K562 (cell line): ENCODE results near the gene KNL1. TPM values are rescaled to one million over a fixed set of nuclear protein-coding genes. Genes with fewer than 3 reads are reported as not detected.
A peak's percentile ranks its signal among the peaks of the same experiment; 100 is the strongest.

ENCODE experiments used
- ARID4B ChIP-seq: sonication (generic); formaldehyde crosslinking; IDR thresholded peaks from 2 replicates; pipeline ENCODE4 v1.8.0; 2022; ENCODE audit warnings: mild to moderate bottlenecking, missing genetic modification reagents
- DACH1 ChIP-seq: fragments of 450-650 bp; IDR thresholded peaks from 2 replicates; pipeline ENCODE4 v1.6.1; 2018; ENCODE audit not compliant: partially characterized antibody
- E2F4 ChIP-seq: sonication (generic); formaldehyde crosslinking; IDR thresholded peaks from 2 replicates; pipeline ENCODE4 v1.8.0; 2022; ENCODE audit warnings: mild to moderate bottlenecking, low read depth, missing genetic modification reagents
- ESRRB ChIP-seq: fragments of 250-450 bp; sonication (Bioruptor Pico); IDR thresholded peaks from 2 replicates; pipeline ENCODE4 v1.5.0; 2020; ENCODE audit warnings: mild to moderate bottlenecking, moderate library complexity, borderline replicate concordance
- ETV6 ChIP-seq, 3 experiments: fragments of 150-350 bp in 1 of 3; sonication (generic) in 1 of 3; formaldehyde crosslinking in 1 of 3; IDR thresholded peaks; 2 replicates each; pipeline versions ENCODE4 v1.6.1 to v1.8.0; 2014 to 2022; ENCODE audit warnings: borderline replicate concordance in 2 of 3, low read depth in 2 of 3, antibody characterized with exemption in 1 of 3, low read length in 1 of 3, mild to moderate bottlenecking in 1 of 3, missing genetic modification reagents in 1 of 3
- FUS ChIP-seq: fragments of 200-400 bp; formaldehyde crosslinking; optimal IDR thresholded peaks from 2 replicates; pipeline ENCODE3; 2017; ENCODE audit warnings: low read depth, low read length
- GTF2E2 ChIP-seq: fragments of 200-800 bp; sonication (Bioruptor generic); IDR thresholded peaks from 2 replicates; pipeline ENCODE4 v1.6.1; 2016; ENCODE audit warnings: missing genetic modification characterization, missing compliant biosample characterization
- LARP7 ChIP-seq: fragments of 450-650 bp; IDR thresholded peaks from 2 replicates; pipeline ENCODE4 v1.6.1; 2016
- NRF1 ChIP-seq, 2 experiments: fragments of 450-650 bp; IDR thresholded peaks in 1 of 2; conservative IDR thresholded peaks in 1 of 2; 2 replicates each; pipeline ENCODE4 v1.6.1; 2014; ENCODE audit warnings: mild to moderate bottlenecking in 2 of 2
- RBM39 ChIP-seq: fragments of 200-400 bp; formaldehyde crosslinking; optimal IDR thresholded peaks from 2 replicates; pipeline ENCODE3; 2018; ENCODE audit warnings: low read depth, low read length
- SOX6 ChIP-seq: fragments of 450-650 bp; IDR thresholded peaks from 2 replicates; pipeline ENCODE4 v1.6.1; 2014; ENCODE audit warnings: mild to moderate bottlenecking
- SREBF2 ChIP-seq: sonication (generic); formaldehyde crosslinking; IDR thresholded peaks from 2 replicates; pipeline ENCODE4 v1.4.0; 2020; ENCODE audit warnings: mild to moderate bottlenecking, missing genetic modification reagents
- ZFP1 ChIP-seq: fragments of 450-650 bp; formaldehyde crosslinking; IDR thresholded peaks from 2 replicates; pipeline ENCODE4 v1.4.0; 2020; ENCODE audit warnings: mild to moderate bottlenecking, mixed read lengths
- ZNF165 ChIP-seq: fragments of 250-450 bp; sonication (Bioruptor Pico); IDR thresholded peaks from 2 replicates; pipeline ENCODE4 v1.4.0; 2020; ENCODE audit warnings: borderline replicate concordance
- ZNF57 ChIP-seq: fragments of 450-650 bp; formaldehyde crosslinking; IDR thresholded peaks from 2 replicates; pipeline ENCODE4 v1.4.0; 2020; ENCODE audit warnings: mild to moderate bottlenecking, moderate library complexity
- ZNF695 ChIP-seq: fragments of 450-650 bp; formaldehyde crosslinking; IDR thresholded peaks from 2 replicates; pipeline ENCODE4 v1.4.0; 2020; ENCODE audit warnings: mild to moderate bottlenecking, moderate library complexity
- polyA plus RNA-seq, 8 experiments: library from polyadenylated mRNA; depleted of rRNA in 4 of 8; stranded (reverse) in 5 of 8; unstranded in 3 of 8; fragments of >200 nt; fragmentation: Nextera tagmentation in 2 of 8; fragmentation: Illumina TruSeq in 1 of 8; extraction: Ambion mirVana in 2 of 8; extraction: Trizol in 1 of 8; gene quantifications; 2 replicates each; pipeline versions ENCODE4 v1.2.1 to v1.2.3, GENCODE V29; 2011 to 2014; ENCODE audit warnings: inconsistent platforms in 1 of 8, missing spikeins in 1 of 8
- total RNA-seq, 7 experiments: library from RNA; depleted of rRNA in 6 of 7; stranded (reverse); fragments of >200 nt in 6 of 7; fragmentation: Illumina TruSeq in 2 of 7; extraction: Trizol in 2 of 7; gene quantifications; 2 replicates each; pipeline versions ENCODE4 v1.2.1 to v1.2.3, GENCODE V29; 2011 to 2021; ENCODE audit warnings: low replicate concordance in 1 of 7
- TF ChIP-seq, protein P1 (sequence below): sonication (generic); formaldehyde crosslinking; IDR thresholded peaks from 2 replicates; pipeline ENCODE4 v1.8.1; 2023; ENCODE audit warnings: missing genetic modification reagents, mild to moderate bottlenecking, borderline replicate concordance

Gene KNL1
- total and polyA plus RNA-seq, 9 of the 15 experiments (the other 6 are each of a cell fraction or from before 2014, with no cell fraction given): 14.5 to 65.4 (median 34.6) TPM

- TF ChIP-seq ESRRB: no peak
- TF ChIP-seq, protein P1, sequence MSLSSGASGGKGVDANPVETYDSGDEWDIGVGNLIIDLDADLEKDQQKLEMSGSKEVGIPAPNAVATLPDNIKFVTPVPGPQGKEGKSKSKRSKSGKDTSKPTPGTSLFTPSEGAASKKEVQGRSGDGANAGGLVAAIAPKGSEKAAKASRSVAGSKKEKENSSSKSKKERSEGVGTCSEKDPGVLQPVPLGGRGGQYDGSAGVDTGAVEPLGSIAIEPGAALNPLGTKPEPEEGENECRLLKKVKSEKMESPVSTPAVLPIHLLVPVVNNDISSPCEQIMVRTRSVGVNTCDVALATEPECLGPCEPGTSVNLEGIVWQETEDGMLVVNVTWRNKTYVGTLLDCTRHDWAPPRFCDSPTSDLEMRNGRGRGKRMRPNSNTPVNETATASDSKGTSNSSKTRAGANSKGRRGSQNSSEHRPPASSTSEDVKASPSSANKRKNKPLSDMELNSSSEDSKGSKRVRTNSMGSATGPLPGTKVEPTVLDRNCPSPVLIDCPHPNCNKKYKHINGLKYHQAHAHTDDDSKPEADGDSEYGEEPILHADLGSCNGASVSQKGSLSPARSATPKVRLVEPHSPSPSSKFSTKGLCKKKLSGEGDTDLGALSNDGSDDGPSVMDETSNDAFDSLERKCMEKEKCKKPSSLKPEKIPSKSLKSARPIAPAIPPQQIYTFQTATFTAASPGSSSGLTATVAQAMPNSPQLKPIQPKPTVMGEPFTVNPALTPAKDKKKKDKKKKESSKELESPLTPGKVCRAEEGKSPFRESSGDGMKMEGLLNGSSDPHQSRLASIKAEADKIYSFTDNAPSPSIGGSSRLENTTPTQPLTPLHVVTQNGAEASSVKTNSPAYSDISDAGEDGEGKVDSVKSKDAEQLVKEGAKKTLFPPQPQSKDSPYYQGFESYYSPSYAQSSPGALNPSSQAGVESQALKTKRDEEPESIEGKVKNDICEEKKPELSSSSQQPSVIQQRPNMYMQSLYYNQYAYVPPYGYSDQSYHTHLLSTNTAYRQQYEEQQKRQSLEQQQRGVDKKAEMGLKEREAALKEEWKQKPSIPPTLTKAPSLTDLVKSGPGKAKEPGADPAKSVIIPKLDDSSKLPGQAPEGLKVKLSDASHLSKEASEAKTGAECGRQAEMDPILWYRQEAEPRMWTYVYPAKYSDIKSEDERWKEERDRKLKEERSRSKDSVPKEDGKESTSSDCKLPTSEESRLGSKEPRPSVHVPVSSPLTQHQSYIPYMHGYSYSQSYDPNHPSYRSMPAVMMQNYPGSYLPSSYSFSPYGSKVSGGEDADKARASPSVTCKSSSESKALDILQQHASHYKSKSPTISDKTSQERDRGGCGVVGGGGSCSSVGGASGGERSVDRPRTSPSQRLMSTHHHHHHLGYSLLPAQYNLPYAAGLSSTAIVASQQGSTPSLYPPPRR (CRISPR knock-in tag): no peak
- peak; percentile 98 for TF ChIP-seq SOX6
- TF ChIP-seq NRF1 (conservative IDR thresholded peaks at IDR 0.05 in 1 of 2, IDR thresholded peaks at IDR 0.05 in 1 of 2): peak in 1 of 2 experiments; percentile 38; a peak in 2 of 4 replicates
- no peak for TF ChIP-seq ZFP1 (CRISPR knock-in tag)
- peak; percentile 72 for TF ChIP-seq DACH1
- no peak for TF ChIP-seq GTF2E2 (tag)
- no peak for TF ChIP-seq SREBF2 (CRISPR knock-in tag)
- TF ChIP-seq E2F4 (CRISPR knock-in tag): no peak
- no peak for TF ChIP-seq ZNF165 (CRISPR knock-in tag)
- no peak for TF ChIP-seq ARID4B (CRISPR knock-in tag)
- no peak for TF ChIP-seq RBM39
- TF ChIP-seq ZNF695: no peak
- TF ChIP-seq LARP7: no peak
- TF ChIP-seq FUS: no peak
- no peak for TF ChIP-seq ZNF57 (CRISPR knock-in tag)
- TF ChIP-seq ETV6 (IDR thresholded peaks at IDR 0.05; ENCODE audit: borderline replicate concordance in 1 of 2, low read depth in 2 of 2, low read length in 1 of 2): no peak
- no peak for TF ChIP-seq ETV6 (CRISPR knock-in tag; IDR thresholded peaks at IDR 0.05; ENCODE audit: borderline replicate concordance)
Observed at GRCh38 chr15:40558952-40559742, 34.9 kb upstream of the KNL1 start (continued).
